ENCODE measurements around the gene KLK8.
"Not testable (repeated sequence)": the region's sequence is repeated elsewhere in the genome, so short reads cannot be mapped to it uniquely, and the experiment has no call there.

The KLK8 gene

DNA sequence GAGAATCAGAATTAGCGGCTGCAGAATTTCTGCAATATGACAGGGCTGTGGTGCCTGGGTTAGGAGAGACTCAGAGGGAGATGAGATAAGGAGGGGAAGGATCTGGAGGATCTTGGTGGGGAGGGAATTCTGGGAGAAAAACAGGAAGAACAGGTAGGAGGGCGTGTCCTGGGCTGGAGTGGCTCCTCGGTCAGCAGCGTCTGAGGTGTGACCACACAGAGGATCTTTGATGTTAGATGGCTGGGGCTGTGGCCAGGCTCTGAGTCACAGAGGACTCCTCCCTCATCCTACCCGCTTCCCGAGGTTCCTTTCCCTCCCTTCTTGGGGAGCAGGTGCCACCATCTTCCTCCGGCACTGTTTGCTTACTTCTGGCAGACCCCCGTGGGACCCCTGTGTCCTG is 25.6 kb downstream of the KLK8 start:
- TF ChIP-seq CTCF (IDR thresholded peaks at IDR 0.05; ENCODE audit: insufficient read depth, low read length, missing control alignments), result no peak
- no peak overlapping the region for H3K4me3 ChIP-seq (ENCODE audit: low read depth, low read length)
- POLR2A ChIA-PET, result no interaction called here
- no peak for DNase-seq (ENCODE audit: low read depth, low spot score)
- CTCF ChIA-PET, result no interaction called here

DNA sequence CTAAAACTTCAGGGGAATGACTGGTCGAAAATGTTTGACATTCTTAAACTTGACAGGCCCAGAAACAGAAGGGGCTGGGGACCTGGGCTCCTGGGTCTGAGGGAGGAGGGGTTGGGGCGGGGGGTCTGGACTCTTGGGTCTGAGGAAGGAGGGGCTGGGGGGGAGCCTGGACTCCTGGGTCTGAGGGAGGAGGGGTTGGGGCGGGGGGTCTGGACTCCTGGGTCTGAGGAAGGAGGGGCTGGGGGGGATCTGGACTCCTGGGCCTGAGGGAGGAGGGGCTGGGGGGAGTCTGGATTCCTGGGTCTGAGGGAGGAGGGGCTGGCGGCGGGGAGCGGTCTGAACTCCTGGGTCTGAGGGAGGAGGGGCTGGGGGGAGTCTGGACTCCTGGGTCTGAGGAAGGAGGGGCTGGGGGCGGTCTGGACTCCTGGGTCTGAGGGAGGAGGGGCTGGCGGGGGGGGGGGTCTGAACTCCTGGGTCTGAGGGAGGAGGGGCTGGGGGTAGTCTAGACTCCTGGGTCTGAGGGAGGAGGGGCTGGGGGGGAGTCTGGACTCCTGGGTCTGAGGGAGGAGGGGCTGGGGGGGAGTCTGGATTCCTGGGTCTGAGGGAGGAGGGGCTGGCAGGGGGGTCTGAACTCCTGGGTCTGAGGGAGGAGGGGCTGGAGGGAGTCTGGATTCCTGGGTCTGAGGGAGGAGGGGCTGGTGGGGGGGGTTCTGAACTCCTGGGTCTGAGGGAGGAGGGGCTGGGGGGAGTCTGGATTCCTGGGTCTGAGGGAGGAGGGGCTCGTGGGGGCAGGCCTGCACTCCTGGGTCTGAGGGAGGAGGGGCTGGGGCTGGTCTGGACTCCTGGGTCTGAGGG is 26.5 kb downstream of the KLK8 start:
- H3K4me3 ChIP-seq (ENCODE audit: low read depth, low read length), result no peak overlapping the region
- CTCF ChIA-PET, result no interaction called here
- no peak for DNase-seq (ENCODE audit: low read depth, low spot score)
- TF ChIP-seq CTCF (IDR thresholded peaks at IDR 0.05; ENCODE audit: insufficient read depth, low read length, missing control alignments), result no peak
- POLR2A ChIA-PET, result no interaction called here

DNA sequence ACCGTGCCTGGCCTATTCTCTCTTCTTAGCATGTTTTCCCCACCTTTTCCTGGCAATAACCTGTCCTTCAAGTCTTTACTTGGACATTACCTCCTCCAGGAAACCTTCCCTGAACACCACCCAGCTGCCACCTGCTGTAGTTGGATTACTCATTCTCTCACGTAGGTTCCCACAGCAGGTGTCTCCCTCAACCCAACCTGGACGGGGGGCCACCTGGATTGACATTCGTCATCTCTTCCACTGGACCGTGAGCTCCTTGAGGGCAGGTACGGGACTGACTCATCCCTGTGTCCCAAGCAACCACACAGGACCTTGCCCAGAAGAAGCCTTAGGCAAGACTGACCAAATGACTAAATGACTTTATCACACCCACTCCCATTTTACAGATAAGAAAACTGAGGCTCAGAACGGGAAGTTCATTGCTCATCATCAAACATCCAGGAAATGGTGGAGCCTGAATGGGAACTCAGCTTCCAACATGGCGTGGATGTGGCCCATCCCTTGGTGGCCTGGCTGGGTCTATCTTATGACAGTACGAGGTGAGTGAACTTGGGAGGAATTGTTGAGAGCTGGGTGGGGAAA is 28.5 kb downstream of the KLK8 start:
- TF ChIP-seq CTCF (IDR thresholded peaks at IDR 0.05; ENCODE audit: insufficient read depth, low read length, missing control alignments), result no peak
- ChIA-PET CTCF (no interaction called here), POLR2A (no interaction called here)
- H3K4me3 ChIP-seq (ENCODE audit: low read depth, low read length), result no peak overlapping the region
- DNase-seq (ENCODE audit: low read depth, low spot score), result no peak

GRCh38 chr19:50969810-50970209 is 31.6 kb downstream of the KLK8 start:
- CTCF ChIA-PET; DNase-seq (ENCODE audit: low read depth, low spot score); H3K4me3 ChIP-seq (ENCODE audit: low read depth, low read length); POLR2A ChIA-PET: not testable (repeated sequence)

DNA sequence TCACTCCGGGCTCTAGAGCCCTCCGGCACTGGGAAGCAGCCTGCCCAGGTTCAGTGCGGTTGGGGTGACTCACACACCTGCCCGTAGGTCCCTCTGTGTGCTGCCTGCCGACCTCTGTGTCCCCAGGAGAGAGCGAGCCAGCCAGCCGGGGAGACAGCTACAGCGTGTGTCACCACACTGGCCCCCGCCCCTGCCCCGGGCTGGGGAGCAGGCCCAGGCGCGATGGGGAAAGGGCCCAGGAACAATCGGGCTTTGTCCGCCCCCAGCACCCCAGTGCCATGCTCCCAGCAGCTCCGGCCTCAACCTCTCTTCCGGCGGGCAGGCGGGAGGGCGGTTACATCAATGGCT is 32.0 kb downstream of the KLK8 start, which contains the start of gene KLK6:
Gene KLK6 (minus strand): TSS at position 179 of the 348 bp plus-strand sequence. CDS start 1,487 bp downstream, outside the sequence.
- CTCF ChIA-PET, result no interaction called here
- TF ChIP-seq CTCF (IDR thresholded peaks at IDR 0.05; ENCODE audit: insufficient read depth, low read length, missing control alignments), result no peak
- DNase-seq (ENCODE audit: low read depth, low spot score), result no peak

GRCh38 chr19:50968716-50969412 is 32.5 kb downstream of the KLK8 start:
- POLR2A ChIA-PET, result no interaction called here
- TF ChIP-seq CTCF (IDR thresholded peaks at IDR 0.05; ENCODE audit: insufficient read depth, low read length, missing control alignments), result no peak
- no peak for DNase-seq (ENCODE audit: low read depth, low spot score)
- no peak overlapping the region for H3K4me3 ChIP-seq (ENCODE audit: low read depth, low read length)
- CTCF ChIA-PET, result no interaction called here

More for the DNA sequence above, 32.0 kb downstream of the KLK8 start, which contains the start of gene KLK6:
- no peak within 1 kb of the TSS for H3K4me3 ChIP-seq (ENCODE audit: low read depth, low read length)
- POLR2A ChIA-PET, result no interaction called here

Data from AG04449 (cell line).